Kidney (tissue), 14 donors: ENCODE data around the gene GDI1. TPM values are rescaled to one million over a fixed set of nuclear protein-coding genes. Genes with fewer than 3 reads are reported as not detected.

Experiments used
- DNase-seq, 5 donors: peaks; one replicate each; pipeline ENCODE4 v3.0.0-alpha.2; 2013 to 2020
- FAIRE-seq: peaks from 2 replicates; lab custom pipeline; 2012; peaks lifted over from hg19 to GRCh38; lab: Jason Lieb, UNC
- H3K27ac ChIP-seq, 2 donors: one replicate each; pipeline ENCODE4 v1.7.0; 2013; ENCODE audit warnings: low read depth in 2 of 2, low read length in 2 of 2, inconsistent platforms in 1 of 2
- H3K27me3 ChIP-seq: one replicate; pipeline ENCODE4 v1.7.1; 2013; ENCODE audit warnings: low read length, inconsistent platforms; ENCODE audit not compliant: control insufficient read depth, insufficient read depth
- H3K36me3 ChIP-seq, 3 donors: one replicate each; pipeline versions ENCODE4 v1.7.0 to v1.7.1; 2013; ENCODE audit warnings: low read length in 3 of 3, control low read depth in 1 of 3, inconsistent platforms in 1 of 3; ENCODE audit not compliant: insufficient read depth in 3 of 3, control insufficient read depth in 2 of 3
- H3K4me1 ChIP-seq, 3 donors: one replicate each; pipeline versions ENCODE4 v1.7.0 to v1.7.1; 2013; ENCODE audit warnings: low read length in 3 of 3, inconsistent platforms in 1 of 3, low read depth in 1 of 3; ENCODE audit not compliant: control insufficient read depth in 2 of 3, insufficient read depth in 2 of 3
- H3K4me3 ChIP-seq, 3 donors: one replicate each; pipeline versions ENCODE4 v1.7.0 to v1.8.1; 2013; ENCODE audit warnings: low read length in 3 of 3, control low read depth in 1 of 3, inconsistent platforms in 1 of 3
- H3K9ac ChIP-seq, 3 donors: one replicate each; pipeline versions ENCODE4 v1.7.0 to v1.7.1; 2013; ENCODE audit warnings: low read length in 3 of 3, control low read depth in 1 of 3, inconsistent platforms in 1 of 3
- H3K9me3 ChIP-seq, 3 donors: one replicate each; pipeline versions ENCODE4 v1.7.0 to v1.7.1; 2013; ENCODE audit warnings: low read length in 3 of 3, control low read depth in 1 of 3, inconsistent platforms in 1 of 3; ENCODE audit not compliant: control insufficient read depth in 2 of 3, insufficient read depth in 1 of 3
- CTCF ChIP-seq: IDR thresholded peaks from 3 replicates; pipeline ENCODE4 v1.5.1; 2012; ENCODE audit warnings: mild to moderate bottlenecking, moderate library complexity, borderline replicate concordance; ENCODE audit not compliant: insufficient read depth; ENCODE audit errors: extremely low read depth
- intact Hi-C: fragments of 100-400 bp; cut with DNase I; formaldehyde crosslinking; loops from one replicate; pipeline ENCODE4 v1.11.1; 2022
- polyA plus RNA-seq: library from polyadenylated mRNA; stranded (reverse); fragments of 350-450 nt; fragmentation: Illumina TruSeq; extraction: RNeasy Lipid Tissue Mini Kit (QIAGEN cat#74804); gene quantifications from one replicate; pipeline ENCODE4 v1.2.3, GENCODE V29; 2014; ENCODE audit warnings: low read depth, low replicate concordance; ENCODE audit not compliant: insufficient read depth
- total RNA-seq: library from RNA; stranded (reverse); fragmentation: NEBNext Ultra II Directional; extraction: Animal tissue kit (Norgen Biotek cat#: 25700); gene quantifications from one replicate; pipeline ENCODE4 v1.2.1, GENCODE V29; 2021
- donor health status: control.
- donor health status: control.
- donor health status: control.
- donor health status: control.
- donor health status: control.
- donor health status: DM: yes; HTN: yes; CAD: no.
- donor health status: Normal renal cell carcinoma (clear cell type).

Gene GDI1
- total and polyA plus RNA-seq, 2 donors from 2014 or later = 92.5 to 116 TPM

- intact Hi-C loops = no loop called here
- Histone ChIP-seq H3K27me3 (no peaks in the 10 kb centered on the region), H3K9me3 (no peaks in the 10 kb centered on the region), H3K36me3 (no peaks in the 10 kb centered on the region), H3K27ac (peak within 1 kb of the TSS; percentile 80 to 89), H3K9ac (no peak within 1 kb of the TSS), H3K4me1 (peaks cover 0 to 4% (median 0%) of the 10 kb centered on the region in 3 donors), H3K4me3 (peak within 1 kb of the TSS; percentile 39 to 49 (median 48))
- TF ChIP-seq CTCF = no peak
- FAIRE-seq (no peak), DNase-seq (peak; percentile 93 to 98 (median 95))
Measured at GRCh38 chrX:154478728-154479622, 42.0 kb downstream of the GDI1 start, which contains the start of gene LAGE3. LAGE3 (minus strand) TSS chrX:154479281; CDS start chrX:154478915, 366 bp downstream.

- Histone ChIP-seq H3K36me3 (peaks cover 0 to 4% (median 3%) of the 10 kb centered on the region in 3 donors), H3K27ac (no peak overlapping the region), H3K4me1 (peaks cover 0 to 16% (median 4%) of the 10 kb centered on the region in 3 donors), H3K4me3 (no peak overlapping the region), H3K9ac (no peak overlapping the region), H3K27me3 (no peaks in the 10 kb centered on the region), H3K9me3 (no peaks in the 10 kb centered on the region)
- DNase-seq (no peak), FAIRE-seq (no peak)
- intact Hi-C loops = no loop called here
- TF ChIP-seq CTCF = no peak
Measured at GRCh38 chrX:154481195-154481594, 44.2 kb downstream of the GDI1 start.

- H3K9me3 ChIP-seq = no peaks in the 10 kb centered on the region
- H3K27me3 ChIP-seq = no peaks in the 10 kb centered on the region
- no peak overlapping the region for H3K4me3 ChIP-seq
- DNase-seq = no peak
- no peak for FAIRE-seq
- H3K27ac ChIP-seq = no peak overlapping the region
- intact Hi-C loops = no loop called here
- H3K36me3 ChIP-seq = peaks cover 0 to 4% (median 3%) of the 10 kb centered on the region in 3 donors
- H3K4me1 ChIP-seq = peaks cover 0 to 16% (median 4%) of the 10 kb centered on the region in 3 donors
- no peak for TF ChIP-seq CTCF
- H3K9ac ChIP-seq = no peak overlapping the region
Measured at GRCh38 chrX:154481911-154482601, 45.1 kb downstream of the GDI1 start.
